Adrenal gland (tissue), 5 donors: ENCODE results near the gene ITGA6.

ENCODE experiments used
- CTCF ChIP-seq, 6 experiments: fragments of 450-650 bp in 4 of 6; fragments of 200-600 bp in 2 of 6; sonication (generic) in 1 of 6; IDR thresholded peaks; 1 replicate in 5 of 6; 2 replicates in 1 of 6; pipeline versions ENCODE4 v1.5.1 to v1.8.0; 2016 to 2021; ENCODE audit warnings: antibody characterized with exemption in 6 of 6, mild to moderate bottlenecking in 2 of 6, moderate library complexity in 1 of 6
- POLR2A ChIP-seq, 2 donors: fragments of 450-650 bp; IDR thresholded peaks; one replicate each; pipeline ENCODE4 v1.6.1; 2017; ENCODE audit warnings: antibody characterized with exemption in 2 of 2, mild to moderate bottlenecking in 2 of 2, moderate library complexity in 1 of 2
- donor health status: DM: no; HTN: no; CAD: no.

- TF ChIP-seq POLR2A (IDR thresholded peaks at IDR 0.05), result no peak
- TF ChIP-seq CTCF (IDR thresholded peaks at IDR 0.05), result no peak
Measured at GRCh38 chr2:172462849-172463381, 35.5 kb downstream of the ITGA6 start.
